Measurements from ENCODE around the gene PRKCSH. TPM values are rescaled to one million over a fixed set of nuclear protein-coding genes. Genes with fewer than 3 reads are reported as not detected.
A peak's percentile ranks its signal among the peaks of the same experiment; 100 is the strongest.

Gene PRKCSH
- total RNA-seq, 4 donors from 2014 or later = 64.1 to 107 (median 99.1) TPM

DNA sequence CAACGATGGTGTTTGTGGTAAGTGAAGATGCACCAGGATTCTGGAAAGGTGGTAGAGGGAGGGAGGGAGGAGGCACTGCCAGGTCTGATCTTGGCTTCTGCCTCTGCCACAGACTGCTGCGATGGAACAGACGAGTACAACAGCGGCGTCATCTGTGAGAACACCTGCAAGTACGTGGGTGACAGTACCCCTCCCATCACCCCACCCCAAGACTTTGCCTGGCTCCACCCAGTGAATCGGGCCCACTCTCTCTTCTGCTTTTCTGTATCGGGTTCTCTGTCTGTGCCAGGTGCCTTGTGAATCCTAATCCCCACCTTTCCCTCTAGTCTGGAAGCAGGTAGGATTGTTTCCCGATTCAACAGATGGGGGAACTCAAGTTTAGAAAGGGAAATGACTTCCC is 2.5 kb downstream of the PRKCSH start:
- no peak for DNase-seq
- TF ChIP-seq, protein P1, sequence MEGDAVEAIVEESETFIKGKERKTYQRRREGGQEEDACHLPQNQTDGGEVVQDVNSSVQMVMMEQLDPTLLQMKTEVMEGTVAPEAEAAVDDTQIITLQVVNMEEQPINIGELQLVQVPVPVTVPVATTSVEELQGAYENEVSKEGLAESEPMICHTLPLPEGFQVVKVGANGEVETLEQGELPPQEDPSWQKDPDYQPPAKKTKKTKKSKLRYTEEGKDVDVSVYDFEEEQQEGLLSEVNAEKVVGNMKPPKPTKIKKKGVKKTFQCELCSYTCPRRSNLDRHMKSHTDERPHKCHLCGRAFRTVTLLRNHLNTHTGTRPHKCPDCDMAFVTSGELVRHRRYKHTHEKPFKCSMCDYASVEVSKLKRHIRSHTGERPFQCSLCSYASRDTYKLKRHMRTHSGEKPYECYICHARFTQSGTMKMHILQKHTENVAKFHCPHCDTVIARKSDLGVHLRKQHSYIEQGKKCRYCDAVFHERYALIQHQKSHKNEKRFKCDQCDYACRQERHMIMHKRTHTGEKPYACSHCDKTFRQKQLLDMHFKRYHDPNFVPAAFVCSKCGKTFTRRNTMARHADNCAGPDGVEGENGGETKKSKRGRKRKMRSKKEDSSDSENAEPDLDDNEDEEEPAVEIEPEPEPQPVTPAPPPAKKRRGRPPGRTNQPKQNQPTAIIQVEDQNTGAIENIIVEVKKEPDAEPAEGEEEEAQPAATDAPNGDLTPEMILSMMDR (IDR thresholded peaks at IDR 0.05) = no peak
- TF ChIP-seq POLR2A (IDR thresholded peaks at IDR 0.05) = no peak
- H3K36me3 ChIP-seq = peaks cover 19 to 65% (median 47%) of the 10 kb centered on the region in 3 donors
- intact Hi-C loops (cut with DNase I) = no loop called here
- no peak overlapping the region for H3K4me3 ChIP-seq
- 91 to 94% methylated on average over 7 to 8 of the region's 9 CpGs for WGBS, 2 donors
- no peaks in the 10 kb centered on the region for H3K9me3 ChIP-seq
- peaks cover 14 to 27% (median 19%) of the 10 kb centered on the region in 3 donors for H3K4me1 ChIP-seq
- no peaks in the 10 kb centered on the region for H3K27me3 ChIP-seq
- H3K27ac ChIP-seq = no peak overlapping the region

DNA sequence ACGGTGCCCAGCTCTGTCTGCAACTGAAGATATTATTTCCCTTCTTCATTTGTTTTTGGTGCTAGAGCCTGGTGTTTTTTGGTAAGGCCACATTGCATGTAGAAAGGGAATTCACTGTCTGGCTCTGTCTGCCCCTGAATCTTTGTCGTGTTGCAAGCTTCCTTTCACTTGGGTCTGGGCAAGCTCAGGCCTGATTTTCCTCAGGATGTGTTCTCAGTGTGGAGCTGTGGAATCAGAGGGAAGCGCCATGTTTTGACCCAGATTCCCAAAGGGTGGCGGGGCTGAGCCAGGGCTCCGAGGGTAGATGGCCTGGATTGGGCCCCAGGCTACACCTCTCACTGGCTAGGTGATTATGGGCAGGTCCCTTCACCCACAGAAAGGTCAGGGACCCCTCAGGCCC is 8.6 kb downstream of the PRKCSH start:
- Histone ChIP-seq H3K9me3 (no peaks in the 10 kb centered on the region), H3K27ac (peak overlapping the region in 2 of 4 donors; percentile 9 to 23), H3K27me3 (no peaks in the 10 kb centered on the region), H3K4me3 (no peak overlapping the region), H3K4me1 (peaks cover 0 to 14% (median 0%) of the 10 kb centered on the region in 3 donors), H3K36me3 (peaks cover 49 to 100% (median 59%) of the 10 kb centered on the region in 3 donors)
- intact Hi-C loops (cut with DNase I) = loop anchor here (10.0 kb wide), 1 partner anchor 149 kb away; the partner anchor contains the start of gene TSPAN16
- TF ChIP-seq, protein P1 (IDR thresholded peaks at IDR 0.05) = no peak
- no peak for TF ChIP-seq POLR2A (IDR thresholded peaks at IDR 0.05)
- WGBS, 2 donors = 31 to 67% methylated on average over 3 of the region's 5 CpGs
- no peak for DNase-seq

DNA sequence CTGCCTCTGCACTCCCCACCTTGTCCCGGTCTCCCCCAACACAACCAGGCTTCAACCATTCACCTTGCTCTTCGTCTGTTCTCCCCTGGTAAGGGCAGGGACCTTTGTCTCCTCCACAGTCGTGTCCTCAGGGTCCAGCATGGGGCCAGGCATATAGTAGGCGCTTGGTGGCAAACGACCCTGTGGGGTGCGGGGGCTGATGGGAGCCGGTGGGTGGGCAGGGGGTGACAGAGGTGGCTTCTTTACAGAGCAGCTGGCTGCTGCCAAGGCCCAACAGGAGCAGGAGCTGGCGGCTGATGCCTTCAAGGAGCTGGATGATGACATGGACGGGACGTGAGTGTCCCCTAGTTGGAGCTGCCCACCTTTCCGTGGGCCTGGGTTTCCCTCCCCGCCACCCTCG is 9.7 kb downstream of the PRKCSH start:
- no peak overlapping the region for H3K27ac ChIP-seq
- 79 to 97% methylated on average over 3 to 7 of the region's 13 CpGs for WGBS, 2 donors

DNA sequence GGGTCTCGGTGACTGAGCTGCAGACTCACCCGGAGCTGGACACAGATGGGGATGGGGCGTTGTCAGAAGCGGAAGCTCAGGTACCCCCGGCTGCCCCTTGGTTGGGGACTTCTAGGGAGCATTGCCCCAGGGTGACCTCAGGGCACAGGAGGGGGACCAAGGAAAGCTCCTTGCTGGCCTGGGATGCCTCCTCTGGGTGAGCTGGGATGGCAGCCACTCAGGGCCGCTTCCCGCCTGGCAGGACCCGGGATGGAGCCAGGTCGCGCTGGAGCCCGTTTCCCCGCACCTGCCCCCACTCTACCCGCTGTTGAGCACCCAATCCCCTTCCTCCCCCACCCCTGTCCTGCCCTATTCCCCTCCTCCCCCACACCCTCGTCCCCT is 10.8 kb downstream of the PRKCSH start:
- TF ChIP-seq, protein P1 (IDR thresholded peaks at IDR 0.05) = no peak
- no peak for TF ChIP-seq POLR2A (IDR thresholded peaks at IDR 0.05)
- H3K36me3 ChIP-seq = peaks cover 45 to 98% (median 55%) of the 10 kb centered on the region in 3 donors
- H3K9me3 ChIP-seq = no peaks in the 10 kb centered on the region
- intact Hi-C loops (cut with DNase I) = loop anchor here (10.0 kb wide), 1 partner anchor 151 kb away; the partner anchor contains the start of gene TSPAN16
- H3K27me3 ChIP-seq = no peaks in the 10 kb centered on the region
- no peak overlapping the region for H3K27ac ChIP-seq
- WGBS, 2 donors = 86 to 87% methylated on average over 7 to 9 of the region's 14 CpGs
- DNase-seq = no peak
- no peak overlapping the region for H3K4me3 ChIP-seq
- peaks cover 0 to 14% (median 0%) of the 10 kb centered on the region in 3 donors for H3K4me1 ChIP-seq

More for the DNA sequence above, 9.7 kb downstream of the PRKCSH start:
- peaks cover 0 to 14% (median 0%) of the 10 kb centered on the region in 3 donors for H3K4me1 ChIP-seq
- TF ChIP-seq, protein P1 (IDR thresholded peaks at IDR 0.05) = no peak
- TF ChIP-seq POLR2A (IDR thresholded peaks at IDR 0.05) = no peak
- H3K36me3 ChIP-seq = peaks cover 52 to 100% (median 60%) of the 10 kb centered on the region in 3 donors
- no peak for DNase-seq
- H3K4me3 ChIP-seq = no peak overlapping the region
- intact Hi-C loops (cut with DNase I) = loop anchor here (10.0 kb wide), 1 partner anchor 150 kb away; the partner anchor contains the start of gene TSPAN16
- no peaks in the 10 kb centered on the region for H3K9me3 ChIP-seq
- no peaks in the 10 kb centered on the region for H3K27me3 ChIP-seq

DNA sequence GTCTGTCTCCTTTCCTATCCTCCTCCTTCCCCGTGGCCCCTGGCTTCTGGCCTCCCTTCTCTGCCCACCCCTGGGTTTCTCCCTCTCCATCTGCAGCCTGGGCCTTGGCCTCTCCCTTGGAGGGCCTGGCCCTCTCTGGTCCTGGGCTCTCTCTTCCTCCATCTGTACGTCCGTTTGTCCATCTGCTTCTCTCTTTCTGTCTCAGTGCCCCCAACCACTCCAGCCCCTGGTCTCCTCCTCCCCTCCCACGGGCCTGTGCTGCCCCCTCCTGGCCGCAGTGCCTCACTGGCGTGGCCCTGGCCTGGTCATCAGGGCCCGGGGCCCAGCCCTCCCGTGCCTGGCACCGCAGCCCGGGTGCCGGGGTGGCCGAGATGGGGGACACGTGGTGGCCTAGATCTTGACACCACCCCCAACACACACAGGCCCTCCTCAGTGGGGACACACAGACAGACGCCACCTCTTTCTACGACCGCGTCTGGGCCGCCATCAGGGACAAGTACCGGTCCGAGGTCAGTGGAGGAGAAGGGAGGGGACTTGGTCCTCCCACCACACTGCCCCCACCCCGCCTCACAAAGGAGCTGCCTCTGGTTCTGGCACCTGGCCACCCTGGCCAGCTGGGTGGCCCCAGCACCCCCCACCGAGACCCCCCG is 11.3 kb downstream of the PRKCSH start:
- Histone ChIP-seq H3K27me3 (no peaks in the 10 kb centered on the region), H3K27ac (no peak overlapping the region), H3K9me3 (no peaks in the 10 kb centered on the region), H3K36me3 (peaks cover 40 to 93% (median 49%) of the 10 kb centered on the region in 3 donors), H3K4me1 (peaks cover 0 to 18% (median 2%) of the 10 kb centered on the region in 3 donors), H3K4me3 (no peak overlapping the region)
- DNase-seq = no peak
- intact Hi-C loops (cut with DNase I) = loop anchor here (10.0 kb wide), 1 partner anchor 152 kb away; the partner anchor contains the start of gene TSPAN16
- 49 to 59% methylated on average over 5 to 10 of the region's 23 CpGs for WGBS, 2 donors
- no peak for TF ChIP-seq POLR2A (IDR thresholded peaks at IDR 0.05)
- TF ChIP-seq, protein P1 (IDR thresholded peaks at IDR 0.05) = peak; percentile 33 to 79 (median 67)

Measured in esophagus squamous epithelium (tissue), 5 donors.